ENCODE results near the gene MAPKAPK2. TPM values are rescaled to one million over a fixed set of nuclear protein-coding genes. Genes with fewer than 3 reads are reported as not detected.
A peak's percentile ranks its signal among the peaks of the same experiment; 100 is the strongest.

MAPKAPK2 gene
- total and polyA plus RNA-seq, 2 experiments from 2014 or later = 7.5 to 63.3 TPM

- in situ Hi-C loops (cut with MboI) = no loop called here
- Histone ChIP-seq H3K4me3 (peak overlapping the region; percentile 93), H2AFZ (peak overlapping the region; percentile 61), H3K4me1 (ENCODE audit: insufficient read depth) (peaks cover 36% of the 10 kb centered on the region), H3K27ac (peak overlapping the region; percentile 99), H3K36me3 (ENCODE audit: low read depth) (no peaks in the 10 kb centered on the region), H3K9me2 (ENCODE audit: insufficient read depth) (no peaks in the 10 kb centered on the region), H4K20me1 (ENCODE audit: insufficient read depth) (peaks cover 12% of the 10 kb centered on the region), H3K4me2 (ENCODE audit: unreplicated experiment) (peak overlapping the region; percentile 84), H3K9me3 (ENCODE audit: low read depth) (no peaks in the 10 kb centered on the region), H3K27me3 (replicated peaks; ENCODE audit: insufficient read depth) (no peaks in the 10 kb centered on the region), H3K9ac (peak overlapping the region; percentile 99), H3K79me2 (ENCODE audit: insufficient read depth) (peaks cover 53% of the 10 kb centered on the region), H3F3A (ENCODE audit: insufficient read depth) (peaks cover 26% of the 10 kb centered on the region)
- 1% methylated on average over 40 to 43 of the region's 48 CpGs for WGBS, 2 experiments (ENCODE audit: low coverage in 1 of 2, low lambda C conversion rate in 2 of 2, missing lambda C conversion rate in 2 of 2)
- no peak for TF ChIP-seq EZH2 (IDR thresholded peaks at IDR 0.05; ENCODE audit: insufficient read depth, poor library complexity, severe bottlenecking)
- no peak for TF ChIP-seq EZH2phosphoT487 (IDR thresholded peaks at IDR 0.05; ENCODE audit: insufficient read depth, low read depth)
- DNase-seq = peak; percentile 90
These were observed 1.2 kb downstream of the MAPKAPK2 start for GRCh38 chr1:206685769-206686477.

- Histone ChIP-seq H3K79me2 (ENCODE audit: insufficient read depth) (peaks cover 61% of the 10 kb centered on the region), H2AFZ (0 out of 2 replicates have a peak overlapping the region, but pooled peaks have one; percentile 61), H3K9ac (peak overlapping the region; percentile 99), H3K27ac (peak overlapping the region; percentile 99), H3F3A (ENCODE audit: insufficient read depth) (peaks cover 26% of the 10 kb centered on the region), H3K36me3 (ENCODE audit: low read depth) (no peaks in the 10 kb centered on the region), H3K9me2 (ENCODE audit: insufficient read depth) (no peaks in the 10 kb centered on the region), H3K27me3 (replicated peaks; ENCODE audit: insufficient read depth) (no peaks in the 10 kb centered on the region), H3K4me3 (peak overlapping the region; percentile 93), H4K20me1 (ENCODE audit: insufficient read depth) (peaks cover 12% of the 10 kb centered on the region), H3K4me2 (ENCODE audit: unreplicated experiment) (peak overlapping the region; percentile 84), H3K9me3 (ENCODE audit: low read depth) (no peaks in the 10 kb centered on the region), H3K4me1 (ENCODE audit: insufficient read depth) (peaks cover 38% of the 10 kb centered on the region)
- in situ Hi-C loops (cut with MboI) = no loop called here
- TF ChIP-seq EZH2phosphoT487 (IDR thresholded peaks at IDR 0.05; ENCODE audit: insufficient read depth, low read depth) = no peak
- 3% methylated on average over 8 of the region's 8 CpGs for WGBS, 2 experiments (ENCODE audit: low coverage in 1 of 2, low lambda C conversion rate in 2 of 2, missing lambda C conversion rate in 2 of 2)
- DNase-seq = no peak
These were observed 2.0 kb downstream of the MAPKAPK2 start for GRCh38 chr1:206686478-206687249.

GRCh38 chr1:206687251-206687914 is 2.7 kb downstream of the MAPKAPK2 start:
- 49 to 54% methylated on average over 7 of the region's 7 CpGs for WGBS, 2 experiments (ENCODE audit: low coverage in 1 of 2, low lambda C conversion rate in 2 of 2, missing lambda C conversion rate in 2 of 2)
- H3K4me1 ChIP-seq (ENCODE audit: insufficient read depth) = peaks cover 46% of the 10 kb centered on the region
- H4K20me1 ChIP-seq (ENCODE audit: insufficient read depth) = peaks cover 12% of the 10 kb centered on the region
- peak overlapping the region; percentile 84 for H3K4me2 ChIP-seq (ENCODE audit: unreplicated experiment)
- no peaks in the 10 kb centered on the region for H3K9me2 ChIP-seq (ENCODE audit: insufficient read depth)
- peak overlapping the region; percentile 93 for H3K4me3 ChIP-seq
- peak overlapping the region; percentile 99 for H3K27ac ChIP-seq
- no peak overlapping the region for H2AFZ ChIP-seq
- in situ Hi-C loops (cut with MboI) = no loop called here
- H3K9me3 ChIP-seq (ENCODE audit: low read depth) = no peaks in the 10 kb centered on the region
- peak overlapping the region; percentile 99 for H3K9ac ChIP-seq
- TF ChIP-seq EZH2 (IDR thresholded peaks at IDR 0.05; ENCODE audit: insufficient read depth, poor library complexity, severe bottlenecking) = no peak
- TF ChIP-seq EZH2phosphoT487 (IDR thresholded peaks at IDR 0.05; ENCODE audit: insufficient read depth, low read depth) = no peak
- H3K27me3 ChIP-seq (replicated peaks; ENCODE audit: insufficient read depth) = no peaks in the 10 kb centered on the region
- H3F3A ChIP-seq (ENCODE audit: insufficient read depth) = peaks cover 30% of the 10 kb centered on the region
- H3K36me3 ChIP-seq (ENCODE audit: low read depth) = no peaks in the 10 kb centered on the region
- DNase-seq = no peak
- peaks cover 68% of the 10 kb centered on the region for H3K79me2 ChIP-seq (ENCODE audit: insufficient read depth)

GRCh38 chr1:206687915-206688442 is 3.3 kb downstream of the MAPKAPK2 start:
- Histone ChIP-seq H3K36me3 (ENCODE audit: low read depth) (no peaks in the 10 kb centered on the region), H3K79me2 (ENCODE audit: insufficient read depth) (peaks cover 74% of the 10 kb centered on the region), H3K4me1 (ENCODE audit: insufficient read depth) (peaks cover 52% of the 10 kb centered on the region), H3K9me3 (ENCODE audit: low read depth) (no peaks in the 10 kb centered on the region), H3K4me3 (peak overlapping the region; percentile 93), H3K27me3 (replicated peaks; ENCODE audit: insufficient read depth) (no peaks in the 10 kb centered on the region), H3K4me2 (ENCODE audit: unreplicated experiment) (peak overlapping the region; percentile 84), H3F3A (ENCODE audit: insufficient read depth) (peaks cover 30% of the 10 kb centered on the region), H3K9me2 (ENCODE audit: insufficient read depth) (no peaks in the 10 kb centered on the region), H3K9ac (peak overlapping the region; percentile 99), H2AFZ (no peak overlapping the region), H3K27ac (peak overlapping the region; percentile 99), H4K20me1 (ENCODE audit: insufficient read depth) (peaks cover 12% of the 10 kb centered on the region)
- TF ChIP-seq EZH2phosphoT487 (IDR thresholded peaks at IDR 0.05; ENCODE audit: insufficient read depth, low read depth) = no peak
- no peak for TF ChIP-seq EZH2 (IDR thresholded peaks at IDR 0.05; ENCODE audit: insufficient read depth, poor library complexity, severe bottlenecking)
- 97 to 100% methylated on average over 2 of the region's 2 CpGs for WGBS, 2 experiments (ENCODE audit: low coverage in 1 of 2, low lambda C conversion rate in 2 of 2, missing lambda C conversion rate in 2 of 2)
- in situ Hi-C loops (cut with MboI) = no loop called here
- DNase-seq = peak; percentile 69

Measured in GM23248 (cell line).